HG02588 (cell line): ENCODE data around the gene PTCD2.
"Not testable (repeated sequence)": the region's sequence is repeated elsewhere in the genome, so short reads cannot be mapped to it uniquely, and the experiment has no call there.

Experiments used
- ATAC-seq: cut with Tn5 transposase; IDR thresholded peaks from one replicate; pipeline ENCODE4 v1.9.1; 2021; ENCODE audit warnings: mild to moderate bottlenecking, moderate library complexity; ENCODE audit not compliant: unreplicated experiment

PTCD2 gene

GRCh38 chr5:72378639-72379289 lies 58.6 kb downstream of the PTCD2 start:
- ATAC-seq: no peak

GRCh38 chr5:72379936-72380335 lies 59.8 kb downstream of the PTCD2 start:
- no peak for ATAC-seq

GRCh38 chr5:72380492-72381274 lies 60.5 kb downstream of the PTCD2 start:
- no peak for ATAC-seq

- no peak for ATAC-seq
Observed at GRCh38 chr5:72383280-72383679, 63.1 kb downstream of the PTCD2 start.

GRCh38 chr5:72383726-72384125 lies 63.6 kb downstream of the PTCD2 start:
- ATAC-seq: no peak

- no peak for ATAC-seq
Observed at GRCh38 chr5:72386639-72387038, 66.5 kb downstream of the PTCD2 start.

GRCh38 chr5:72387985-72388384 lies 67.8 kb downstream of the PTCD2 start:
- no peak for ATAC-seq

GRCh38 chr5:72388646-72389045 lies 68.5 kb downstream of the PTCD2 start:
- no peak for ATAC-seq

GRCh38 chr5:72390836-72391235 lies 70.7 kb downstream of the PTCD2 start:
- ATAC-seq: no peak

GRCh38 chr5:72392326-72392733 lies 72.2 kb downstream of the PTCD2 start:
- no peak for ATAC-seq

GRCh38 chr5:72393052-72393451 lies 72.9 kb downstream of the PTCD2 start:
- ATAC-seq: no peak

- ATAC-seq: no peak
Observed at GRCh38 chr5:72394688-72395087, 74.5 kb downstream of the PTCD2 start.

GRCh38 chr5:72397836-72398235 lies 77.7 kb downstream of the PTCD2 start:
- ATAC-seq: no peak

- ATAC-seq: no peak
Observed at GRCh38 chr5:72400950-72401349, 80.8 kb downstream of the PTCD2 start.

GRCh38 chr5:72402381-72402890 lies 82.3 kb downstream of the PTCD2 start:
- no peak for ATAC-seq

GRCh38 chr5:72402959-72403628 lies 82.9 kb downstream of the PTCD2 start:
- ATAC-seq: no peak

- not testable (repeated sequence) for ATAC-seq
Observed at GRCh38 chr5:72404771-72405170, 84.6 kb downstream of the PTCD2 start.

- no peak for ATAC-seq
Observed at GRCh38 chr5:72407078-72407477, 86.9 kb downstream of the PTCD2 start.

- no peak for ATAC-seq
Observed at GRCh38 chr5:72407541-72407940, 87.4 kb downstream of the PTCD2 start.

- no peak for ATAC-seq
Observed at GRCh38 chr5:72408127-72408526, 88.0 kb downstream of the PTCD2 start.

- no peak for ATAC-seq
Observed at GRCh38 chr5:72408603-72409002, 88.4 kb downstream of the PTCD2 start.
